ENCODE measurements around the gene KIF6.

The KIF6 gene

GRCh38 chr6:39642270-39642669 lies 82.9 kb downstream of the KIF6 start:
- no peak overlapping the region for H3K27ac ChIP-seq (ENCODE audit: low read depth, low read length)
- no peaks in the 10 kb centered on the region for H3K27me3 ChIP-seq (ENCODE audit: control insufficient read depth, insufficient read depth, low read length)
- no peak overlapping the region for H3K9ac ChIP-seq (ENCODE audit: low read length)
- no peaks in the 10 kb centered on the region for H3K36me3 ChIP-seq (ENCODE audit: control insufficient read depth, insufficient read depth, low read length)
- no peaks in the 10 kb centered on the region for H3K4me1 ChIP-seq (ENCODE audit: control insufficient read depth, insufficient read depth, low read length)
- no peak overlapping the region for H3K4me3 ChIP-seq (ENCODE audit: low read length)

GRCh38 chr6:39638126-39638822 lies 86.9 kb downstream of the KIF6 start:
- Histone ChIP-seq H3K4me1 (ENCODE audit: control insufficient read depth, insufficient read depth, low read length) (no peaks in the 10 kb centered on the region), H3K4me3 (ENCODE audit: low read length) (no peak overlapping the region), H3K27me3 (ENCODE audit: control insufficient read depth, insufficient read depth, low read length) (no peaks in the 10 kb centered on the region)

GRCh38 chr6:39634646-39635341 lies 90.4 kb downstream of the KIF6 start:
- Histone ChIP-seq H3K4me1 (ENCODE audit: control insufficient read depth, insufficient read depth, low read length) (no peaks in the 10 kb centered on the region), H3K4me3 (ENCODE audit: low read length) (no peak overlapping the region), H3K36me3 (ENCODE audit: control insufficient read depth, insufficient read depth, low read length) (no peaks in the 10 kb centered on the region), H3K27ac (ENCODE audit: low read depth, low read length) (no peak overlapping the region), H3K27me3 (ENCODE audit: control insufficient read depth, insufficient read depth, low read length) (no peaks in the 10 kb centered on the region), H3K9ac (ENCODE audit: low read length) (no peak overlapping the region)

More at GRCh38 chr6:39638126-39638822, 86.9 kb downstream of the KIF6 start:
- no peak overlapping the region for H3K27ac ChIP-seq (ENCODE audit: low read depth, low read length)
- H3K9ac ChIP-seq (ENCODE audit: low read length), result no peak overlapping the region
- no peaks in the 10 kb centered on the region for H3K36me3 ChIP-seq (ENCODE audit: control insufficient read depth, insufficient read depth, low read length)

- Histone ChIP-seq H3K27ac (ENCODE audit: low read depth, low read length) (no peak overlapping the region), H3K4me3 (ENCODE audit: low read length) (no peak overlapping the region), H3K27me3 (ENCODE audit: control insufficient read depth, insufficient read depth, low read length) (no peaks in the 10 kb centered on the region), H3K36me3 (ENCODE audit: control insufficient read depth, insufficient read depth, low read length) (no peaks in the 10 kb centered on the region), H3K4me1 (ENCODE audit: control insufficient read depth, insufficient read depth, low read length) (no peaks in the 10 kb centered on the region), H3K9ac (ENCODE audit: low read length) (no peak overlapping the region)
These were observed 100.0 kb downstream of the KIF6 start for GRCh38 chr6:39625209-39625608.

GRCh38 chr6:39623750-39624149 lies 101.5 kb downstream of the KIF6 start:
- Histone ChIP-seq H3K27ac (ENCODE audit: low read depth, low read length) (no peak overlapping the region), H3K9ac (ENCODE audit: low read length) (no peak overlapping the region), H3K36me3 (ENCODE audit: control insufficient read depth, insufficient read depth, low read length) (no peaks in the 10 kb centered on the region), H3K4me3 (ENCODE audit: low read length) (no peak overlapping the region), H3K4me1 (ENCODE audit: control insufficient read depth, insufficient read depth, low read length) (no peaks in the 10 kb centered on the region), H3K27me3 (ENCODE audit: control insufficient read depth, insufficient read depth, low read length) (no peaks in the 10 kb centered on the region)

GRCh38 chr6:39617520-39617919 lies 107.7 kb downstream of the KIF6 start:
- no peaks in the 10 kb centered on the region for H3K27me3 ChIP-seq (ENCODE audit: control insufficient read depth, insufficient read depth, low read length)
- no peak overlapping the region for H3K27ac ChIP-seq (ENCODE audit: low read depth, low read length)
- no peak overlapping the region for H3K9ac ChIP-seq (ENCODE audit: low read length)
- H3K4me1 ChIP-seq (ENCODE audit: control insufficient read depth, insufficient read depth, low read length), result no peaks in the 10 kb centered on the region
- no peak overlapping the region for H3K4me3 ChIP-seq (ENCODE audit: low read length)
- no peaks in the 10 kb centered on the region for H3K36me3 ChIP-seq (ENCODE audit: control insufficient read depth, insufficient read depth, low read length)

GRCh38 chr6:39617026-39617425 lies 108.2 kb downstream of the KIF6 start:
- Histone ChIP-seq H3K27ac (ENCODE audit: low read depth, low read length) (no peak overlapping the region), H3K27me3 (ENCODE audit: control insufficient read depth, insufficient read depth, low read length) (no peaks in the 10 kb centered on the region), H3K4me3 (ENCODE audit: low read length) (no peak overlapping the region), H3K36me3 (ENCODE audit: control insufficient read depth, insufficient read depth, low read length) (no peaks in the 10 kb centered on the region), H3K9ac (ENCODE audit: low read length) (no peak overlapping the region), H3K4me1 (ENCODE audit: control insufficient read depth, insufficient read depth, low read length) (no peaks in the 10 kb centered on the region)

- Histone ChIP-seq H3K36me3 (ENCODE audit: control insufficient read depth, insufficient read depth, low read length) (no peaks in the 10 kb centered on the region), H3K4me1 (ENCODE audit: control insufficient read depth, insufficient read depth, low read length) (no peaks in the 10 kb centered on the region), H3K4me3 (ENCODE audit: low read length) (no peak overlapping the region), H3K27ac (ENCODE audit: low read depth, low read length) (no peak overlapping the region), H3K27me3 (ENCODE audit: control insufficient read depth, insufficient read depth, low read length) (no peaks in the 10 kb centered on the region), H3K9ac (ENCODE audit: low read length) (no peak overlapping the region)
These were observed 109.6 kb downstream of the KIF6 start for GRCh38 chr6:39615622-39616021.

- Histone ChIP-seq H3K4me1 (ENCODE audit: control insufficient read depth, insufficient read depth, low read length) (peaks cover 4% of the 10 kb centered on the region), H3K27me3 (ENCODE audit: control insufficient read depth, insufficient read depth, low read length) (no peaks in the 10 kb centered on the region), H3K9ac (ENCODE audit: low read length) (no peak overlapping the region), H3K36me3 (ENCODE audit: control insufficient read depth, insufficient read depth, low read length) (no peaks in the 10 kb centered on the region), H3K4me3 (ENCODE audit: low read length) (no peak overlapping the region), H3K27ac (ENCODE audit: low read depth, low read length) (no peak overlapping the region)
These were observed 110.7 kb downstream of the KIF6 start for GRCh38 chr6:39614393-39614950.

GRCh38 chr6:39610221-39610620 lies 115.0 kb downstream of the KIF6 start:
- Histone ChIP-seq H3K4me1 (ENCODE audit: control insufficient read depth, insufficient read depth, low read length) (peaks cover 4% of the 10 kb centered on the region), H3K9ac (ENCODE audit: low read length) (no peak overlapping the region), H3K36me3 (ENCODE audit: control insufficient read depth, insufficient read depth, low read length) (no peaks in the 10 kb centered on the region), H3K4me3 (ENCODE audit: low read length) (no peak overlapping the region), H3K27ac (ENCODE audit: low read depth, low read length) (no peak overlapping the region), H3K27me3 (ENCODE audit: control insufficient read depth, insufficient read depth, low read length) (no peaks in the 10 kb centered on the region)

- no peak overlapping the region for H3K4me3 ChIP-seq (ENCODE audit: low read length)
- H3K27ac ChIP-seq (ENCODE audit: low read depth, low read length), result no peak overlapping the region
- H3K36me3 ChIP-seq (ENCODE audit: control insufficient read depth, insufficient read depth, low read length), result no peaks in the 10 kb centered on the region
- no peak overlapping the region for H3K9ac ChIP-seq (ENCODE audit: low read length)
- no peaks in the 10 kb centered on the region for H3K27me3 ChIP-seq (ENCODE audit: control insufficient read depth, insufficient read depth, low read length)
- peaks cover 4% of the 10 kb centered on the region for H3K4me1 ChIP-seq (ENCODE audit: control insufficient read depth, insufficient read depth, low read length)
These were observed 116.4 kb downstream of the KIF6 start for GRCh38 chr6:39608652-39609345.
